K562 (cell line): ENCODE data around the gene TRPC5OS. TPM values are rescaled to one million over a fixed set of nuclear protein-coding genes. Genes with fewer than 3 reads are reported as not detected.

Source experiments
- ATAC-seq: fragments of 200-7000 bp; cut with Tn5 transposase; 3 replicates; pipeline ENCODE4 v1.9.1; 2020; ENCODE audit warnings: moderate library complexity
- BruUV-seq: library from RNA; stranded (reverse); fragments of 400-500 nt; replicated peaks from 2 replicates; lab custom pipeline; 2021; lab: Mats Ljungman, UMichigan
- CTCF ChIA-PET: fragments of 300-600 bp; formaldehyde crosslinking; extraction: SDS; loops from one replicate; lab custom pipeline; 2021; ENCODE audit warnings: low intra/inter-chr PET ratio; lab: Yijun Ruan, JAX
- POLR2A ChIA-PET: fragments of 300-600, 350-650 bp; sonication (Branson Sonifier 250); formaldehyde crosslinking; extraction: SDS; loops from one replicate; lab custom pipeline; 2021; ENCODE audit warnings: antibody characterized with exemption, inconsistent platforms; lab: Yijun Ruan, JAX
- DNase-seq, 4 experiments: peaks; one replicate each; pipeline versions ENCODE4 v3.0.0 to v3.0.0-alpha.2; 2011 to 2018; ENCODE audit warnings: low spot score in 3 of 4, mixed read lengths in 3 of 4; ENCODE audit errors: extremely low read depth in 1 of 4
- FAIRE-seq: peaks from 2 replicates; lab custom pipeline; 2011; peaks lifted over from hg19 to GRCh38; lab: Jason Lieb, UNC
- H2AFZ ChIP-seq: 2 replicates; pipeline ENCODE4 v1.6.0; 2011; ENCODE audit warnings: low read depth, low read length, control low read depth, inconsistent platforms
- H3K27ac ChIP-seq: fragments of 200-600 bp; 3 replicates; pipeline ENCODE4 v1.8.0; 2011; ENCODE audit warnings: low read depth, mild to moderate bottlenecking, control low read depth, inconsistent platforms, low read length, moderate library complexity, mixed read lengths; ENCODE audit errors: extremely low read depth
- H3K27me3 ChIP-seq, 2 experiments: fragments of 300-600 bp in 1 of 2; 2 replicates in 1 of 2; 3 replicates in 1 of 2; pipeline versions ENCODE4 v1.6.0 to v1.8.0; 2011; ENCODE audit warnings: inconsistent platforms in 2 of 2, low read length in 2 of 2, mild to moderate bottlenecking in 1 of 2, mixed read lengths in 1 of 2, moderate library complexity in 1 of 2; ENCODE audit not compliant: control insufficient read depth in 2 of 2, insufficient read depth in 2 of 2
- H3K36me3 ChIP-seq: fragments of 300-600 bp; 3 replicates; pipeline ENCODE4 v1.8.0; 2011; ENCODE audit warnings: mild to moderate bottlenecking, low read length, inconsistent platforms; ENCODE audit not compliant: control insufficient read depth, insufficient read depth
- H3K4me1 ChIP-seq, 2 experiments: fragments of 200-600 bp in 1 of 2; replicated peaks in 1 of 2; 2 replicates in 1 of 2; 3 replicates in 1 of 2; pipeline versions ENCODE4 v1.5.1 to v1.8.0; 2011; ENCODE audit warnings: inconsistent platforms in 2 of 2, low read length in 2 of 2, mild to moderate bottlenecking in 1 of 2, mixed read lengths in 1 of 2, moderate library complexity in 1 of 2; ENCODE audit not compliant: control insufficient read depth in 2 of 2, insufficient read depth in 2 of 2
- H3K4me2 ChIP-seq: 2 replicates; pipeline ENCODE4 v1.6.1; 2011; ENCODE audit warnings: low read length, control low read depth, inconsistent platforms, mixed read lengths; ENCODE audit not compliant: insufficient read depth
- H3K4me3 ChIP-seq: fragments of 200-600 bp; sonication (generic), shearing (Covaris generic); 2 replicates; pipeline ENCODE4 v1.5.1; 2016; ENCODE audit warnings: control low read depth, inconsistent platforms
- H3K79me2 ChIP-seq: fragments of 200-600 bp; 3 replicates; pipeline ENCODE4 v1.8.0; 2011; ENCODE audit warnings: low read length, inconsistent platforms; ENCODE audit not compliant: control insufficient read depth, insufficient read depth
- H3K9ac ChIP-seq, 2 experiments: 2 replicates each; pipeline versions ENCODE4 v1.6.0 to v1.6.1; 2011; ENCODE audit warnings: low read depth in 2 of 2, low read length in 2 of 2, control low read depth in 1 of 2, inconsistent platforms in 1 of 2, mild to moderate bottlenecking in 1 of 2, mixed read lengths in 1 of 2; ENCODE audit not compliant: insufficient read depth in 1 of 2
- H3K9me1 ChIP-seq: one replicate; pipeline ENCODE4 v1.6.0; 2011; ENCODE audit warnings: inconsistent platforms, mild to moderate bottlenecking, low read length, moderate library complexity; ENCODE audit not compliant: control insufficient read depth, insufficient read depth
- H3K9me3 ChIP-seq: replicated peaks from 2 replicates; pipeline ENCODE4 v1.5.1; 2011; ENCODE audit warnings: low read depth, low read length, inconsistent platforms; ENCODE audit not compliant: control insufficient read depth, insufficient read depth
- H4K20me1 ChIP-seq: replicated peaks from 2 replicates; pipeline ENCODE4 v1.6.1; 2011; ENCODE audit warnings: low read length, inconsistent platforms, mixed read lengths; ENCODE audit not compliant: control insufficient read depth, insufficient read depth
- ARID1B ChIP-seq: fragments of 450-650 bp; IDR thresholded peaks from 2 replicates; pipeline ENCODE4 v1.6.1; 2016; ENCODE audit warnings: antibody characterized with exemption, mild to moderate bottlenecking, inconsistent platforms
- CBFB ChIP-seq: sonication (generic); formaldehyde crosslinking; IDR thresholded peaks from 2 replicates; pipeline ENCODE4 v1.4.0; 2020; ENCODE audit warnings: mild to moderate bottlenecking, missing genetic modification reagents
- CHD2 ChIP-seq: IDR thresholded peaks from 2 replicates; pipeline ENCODE4 v1.6.1; 2011; ENCODE audit warnings: low read depth, low read length
- ESRRB ChIP-seq: fragments of 250-450 bp; sonication (Bioruptor Pico); IDR thresholded peaks from 2 replicates; pipeline ENCODE4 v1.5.0; 2020; ENCODE audit warnings: mild to moderate bottlenecking, moderate library complexity, borderline replicate concordance
- IFI16 ChIP-seq: fragments of 250-450 bp; sonication (Bioruptor Pico); IDR thresholded peaks from 2 replicates; pipeline ENCODE4 v2.1.2; 2022; ENCODE audit warnings: mild to moderate bottlenecking, inconsistent platforms
- MBD1 ChIP-seq: fragments of 250-450 bp; sonication (Bioruptor Pico); IDR thresholded peaks from 2 replicates; pipeline ENCODE4 v1.8.0; 2022; ENCODE audit warnings: inconsistent platforms
- NCOA2 ChIP-seq, 2 experiments: fragments of 450-650 bp; IDR thresholded peaks; 2 replicates each; pipeline ENCODE4 v1.6.1; 2018; ENCODE audit warnings: mild to moderate bottlenecking in 2 of 2, moderate library complexity in 1 of 2; ENCODE audit not compliant: partially characterized antibody in 2 of 2
- POLR2A ChIP-seq: fragments of 450-650 bp; conservative IDR thresholded peaks from 2 replicates; pipeline ENCODE4 v1.6.1; 2016
- PYGO2 ChIP-seq: fragments of 450-650 bp; IDR thresholded peaks from 2 replicates; pipeline ENCODE4 v1.6.1; 2016; ENCODE audit warnings: mild to moderate bottlenecking, missing genetic modification characterization, moderate library complexity, missing compliant biosample characterization
- SAFB2 ChIP-seq: fragments of 200-400 bp; formaldehyde crosslinking; IDR thresholded peaks from 2 replicates; pipeline ENCODE4 v1.6.1; 2018; ENCODE audit warnings: borderline replicate concordance, low read length, low read depth, moderate library complexity; ENCODE audit not compliant: severe bottlenecking
- ZNF316 ChIP-seq: fragments of 450-650 bp; IDR thresholded peaks from 2 replicates; pipeline ENCODE4 v1.6.1; 2016
- ZNF445 ChIP-seq: fragments of 250-450 bp; sonication (Bioruptor Pico); IDR thresholded peaks from 2 replicates; pipeline ENCODE4 v1.4.0; 2020; ENCODE audit warnings: low read depth, mild to moderate bottlenecking, moderate library complexity
- ZSCAN32 ChIP-seq: fragments of 450-650 bp; formaldehyde crosslinking; IDR thresholded peaks from 2 replicates; pipeline ENCODE4 v1.4.0; 2020; ENCODE audit warnings: mild to moderate bottlenecking, moderate library complexity
- WGBS: fragments of 100-300 bp; shearing (Covaris generic); methylation state at CpG from one replicate; pipeline ENCODE4 v1.1.6; 2016; ENCODE audit warnings: low coverage, mixed read lengths; ENCODE audit not compliant: insufficient coverage; ENCODE audit errors: missing lambda C conversion rate; 5-methylcytosine and 5-hydroxymethylcytosine counted together
- in situ Hi-C: fragments of 300-500 bp; cut with MboI; formaldehyde crosslinking; loops from 4 replicates; pipeline ENCODE4 v1.15.0; 2018; ENCODE audit warnings: inconsistent platforms, mixed read lengths
- intact Hi-C: fragments of 100-400 bp; cut with micrococcal nuclease; formaldehyde crosslinking; loops from 2 replicates; pipeline ENCODE4 v1.14.2; 2022
- polyA plus RNA-seq, 8 experiments: library from polyadenylated mRNA; depleted of rRNA in 4 of 8; stranded (reverse) in 5 of 8; unstranded in 3 of 8; fragments of >200 nt; fragmentation: Nextera tagmentation in 2 of 8; fragmentation: Illumina TruSeq in 1 of 8; extraction: Ambion mirVana in 2 of 8; extraction: Trizol in 1 of 8; gene quantifications; 2 replicates each; pipeline versions ENCODE4 v1.2.1 to v1.2.3, GENCODE V29; 2011 to 2014; ENCODE audit warnings: inconsistent platforms in 1 of 8, missing spikeins in 1 of 8
- total RNA-seq, 7 experiments: library from RNA; depleted of rRNA in 6 of 7; stranded (reverse); fragments of >200 nt in 6 of 7; fragmentation: Illumina TruSeq in 2 of 7; extraction: Trizol in 2 of 7; gene quantifications; 2 replicates each; pipeline versions ENCODE4 v1.2.1 to v1.2.3, GENCODE V29; 2011 to 2021; ENCODE audit warnings: low replicate concordance in 1 of 7
- TF ChIP-seq, protein P1 (sequence below), 2 experiments: fragments of 450-650 bp; conservative IDR thresholded peaks; 2 replicates each; pipeline ENCODE4 v1.6.1; 2017; ENCODE audit warnings: mild to moderate bottlenecking in 2 of 2, moderate library complexity in 2 of 2

The TRPC5OS gene
- total and polyA plus RNA-seq, 9 of the 15 experiments (the other 6 are each of a cell fraction or from before 2014, with no cell fraction given): not detected

- CTCF ChIA-PET: no interaction called here
- in situ Hi-C loops (loop anchor here (25.0 kb wide), 1 partner anchor 741 kb away; no protein-coding TSS in a partner anchor), intact Hi-C loops (no loop called here)
- Histone ChIP-seq H3K9me1 (no peaks in the 10 kb centered on the region), H3K4me2 (no peak overlapping the region), H3K79me2 (no peaks in the 10 kb centered on the region), H3K9me3 (no peaks in the 10 kb centered on the region), H3K27ac (no peak overlapping the region), H3K4me3 (no peak overlapping the region), H3K27me3 (no peaks in the 10 kb centered on the region), H3K9ac (no peak overlapping the region), H3K4me1 (no peaks in the 10 kb centered on the region), H4K20me1 (no peaks in the 10 kb centered on the region), H3K36me3 (no peaks in the 10 kb centered on the region), H2AFZ (no peak overlapping the region)
- no TSS peak for BruUV-seq
- DNase-seq: no peak
- no peak for ATAC-seq
- WGBS: 0% methylated on average over 4 of the region's 7 CpGs
- no peak for FAIRE-seq
- no peak for TF ChIP-seq ARID1B
- POLR2A ChIA-PET: no interaction called here
These were observed 20.2 kb downstream of the TRPC5OS start for GRCh38 chrX:111896148-111896547.

DNA sequence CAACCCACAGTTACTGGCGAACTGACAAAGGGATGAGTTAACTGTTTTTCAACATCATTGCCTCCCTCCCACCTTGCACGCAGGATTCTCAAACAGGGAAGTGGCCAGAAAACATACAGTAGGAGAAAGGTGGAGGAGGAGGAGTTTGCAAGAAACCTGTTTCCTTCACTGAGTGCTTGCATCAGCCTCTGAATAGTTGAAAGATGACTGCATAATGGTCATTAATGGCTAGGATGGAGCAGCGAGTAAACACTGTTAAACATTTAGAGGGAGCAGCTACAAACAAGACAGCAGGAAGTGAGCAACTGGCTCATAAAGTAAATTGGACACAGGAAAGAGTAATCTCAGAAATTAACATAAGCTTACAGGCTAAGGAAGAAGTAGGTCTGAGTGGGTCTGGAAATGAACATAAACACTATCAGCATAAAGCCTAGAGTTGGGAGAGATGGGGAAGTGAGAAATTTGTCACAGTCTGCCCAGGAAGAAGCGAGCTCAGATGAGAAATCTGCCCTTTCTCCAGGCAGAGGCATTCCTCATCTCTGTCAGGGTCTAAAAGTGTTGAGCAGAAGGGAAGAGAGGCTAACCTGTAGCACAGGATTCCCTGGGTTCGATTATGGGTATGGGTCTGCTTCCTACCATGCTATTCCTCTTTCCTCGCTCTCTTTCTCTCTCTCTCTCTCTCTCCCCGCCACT lies 38.6 kb downstream of the TRPC5OS start:
- H2AFZ ChIP-seq: no peak overlapping the region
- FAIRE-seq (no peak), ATAC-seq (no peak), DNase-seq (no peak)
- WGBS: 4% methylated on average over 5 of the region's 7 CpGs
- peaks cover 0 to 6% of the 10 kb centered on the region in 2 experiments; a peak in 1 of 5 replicates for H3K27me3 ChIP-seq
- ChIA-PET POLR2A (no interaction called here), CTCF (no interaction called here)
- no peaks in the 10 kb centered on the region for H3K9me1 ChIP-seq
- H3K36me3 ChIP-seq: no peaks in the 10 kb centered on the region
- TF ChIP-seq PYGO2 (tag): no peak
- no peak for TF ChIP-seq ESRRB (CRISPR knock-in tag)
- TF ChIP-seq IFI16 (CRISPR knock-in tag): no peak
- TF ChIP-seq, protein P1, sequence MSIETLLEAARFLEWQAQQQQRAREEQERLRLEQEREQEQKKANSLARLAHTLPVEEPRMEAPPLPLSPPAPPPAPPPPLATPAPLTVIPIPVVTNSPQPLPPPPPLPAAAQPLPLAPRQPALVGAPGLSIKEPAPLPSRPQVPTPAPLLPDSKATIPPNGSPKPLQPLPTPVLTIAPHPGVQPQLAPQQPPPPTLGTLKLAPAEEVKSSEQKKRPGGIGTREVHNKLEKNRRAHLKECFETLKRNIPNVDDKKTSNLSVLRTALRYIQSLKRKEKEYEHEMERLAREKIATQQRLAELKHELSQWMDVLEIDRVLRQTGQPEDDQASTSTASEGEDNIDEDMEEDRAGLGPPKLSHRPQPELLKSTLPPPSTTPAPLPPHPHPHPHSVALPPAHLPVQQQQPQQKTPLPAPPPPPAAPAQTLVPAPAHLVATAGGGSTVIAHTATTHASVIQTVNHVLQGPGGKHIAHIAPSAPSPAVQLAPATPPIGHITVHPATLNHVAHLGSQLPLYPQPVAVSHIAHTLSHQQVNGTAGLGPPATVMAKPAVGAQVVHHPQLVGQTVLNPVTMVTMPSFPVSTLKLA (conservative IDR thresholded peaks at IDR 0.05): no peak
- no peak for TF ChIP-seq ZNF445 (CRISPR knock-in tag)
- TF ChIP-seq ZSCAN32 (CRISPR knock-in tag): no peak
- TF ChIP-seq POLR2A: no peak
- TF ChIP-seq NCOA2 (IDR thresholded peaks at IDR 0.05; ENCODE audit: partially characterized antibody in 2 of 2): no peak
- TF ChIP-seq ZNF316: no peak
- TF ChIP-seq MBD1: no peak
- TF ChIP-seq CBFB (CRISPR knock-in tag): no peak
- TF ChIP-seq CHD2: no peak
- TF ChIP-seq SAFB2: no peak
- no peaks in the 10 kb centered on the region for H4K20me1 ChIP-seq
- no peak overlapping the region for H3K27ac ChIP-seq
- H3K9ac ChIP-seq: no peak overlapping the region
- no peaks in the 10 kb centered on the region for H3K79me2 ChIP-seq
- no TSS peak for BruUV-seq
- in situ Hi-C loops (no loop called here), intact Hi-C loops (no loop called here)
- H3K9me3 ChIP-seq: no peaks in the 10 kb centered on the region
- no peaks in the 10 kb centered on the region for H3K4me1 ChIP-seq
- no peak overlapping the region for H3K4me2 ChIP-seq
- H3K4me3 ChIP-seq: no peak overlapping the region
